DMS 273 (cell line): ENCODE measurements around the gene TAF1D.

Experiments used
- DNase-seq: peaks from one replicate; lab custom pipeline; 2025; ENCODE audit not compliant: unreplicated experiment; lab: John Stamatoyannopoulos, UW

The TAF1D gene

DNA sequence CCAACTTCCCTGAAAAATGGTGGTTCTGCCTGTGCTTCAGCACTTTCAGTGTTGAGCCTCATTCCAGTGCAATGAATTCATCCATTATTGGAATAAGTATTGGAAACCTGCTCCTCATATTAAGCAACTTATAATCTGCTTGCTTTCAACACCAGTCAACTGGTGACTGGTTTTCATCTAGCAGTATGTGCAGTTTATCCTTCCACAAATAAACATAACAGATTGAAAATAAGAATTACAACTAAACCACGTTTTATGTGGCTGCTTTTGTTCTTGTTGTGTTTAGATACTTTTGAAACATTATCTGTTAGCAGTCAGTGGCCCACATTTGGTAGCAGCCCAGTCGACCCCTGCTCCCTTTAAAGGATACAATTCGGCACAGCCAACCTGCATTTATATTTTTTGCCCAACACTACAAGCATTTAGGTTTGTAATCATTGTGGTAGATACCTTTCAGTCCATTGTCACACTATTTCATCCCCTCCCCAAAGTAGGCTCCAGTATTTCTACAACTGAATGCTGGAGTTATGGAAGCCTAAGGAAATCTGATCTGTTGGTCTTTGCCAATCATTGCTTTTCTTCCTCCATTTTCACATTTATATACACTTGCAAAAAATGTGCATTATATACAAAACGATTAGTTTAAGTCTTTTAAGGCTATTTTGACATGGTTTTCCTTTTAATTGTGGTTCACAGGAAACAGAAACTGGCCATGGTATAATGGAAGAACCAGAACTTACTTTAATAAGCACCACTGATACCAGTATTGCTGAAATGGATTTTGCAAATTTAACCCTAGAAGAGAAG is 13.1 kb downstream of the TAF1D start:
- peak; percentile 39 for DNase-seq

DNA sequence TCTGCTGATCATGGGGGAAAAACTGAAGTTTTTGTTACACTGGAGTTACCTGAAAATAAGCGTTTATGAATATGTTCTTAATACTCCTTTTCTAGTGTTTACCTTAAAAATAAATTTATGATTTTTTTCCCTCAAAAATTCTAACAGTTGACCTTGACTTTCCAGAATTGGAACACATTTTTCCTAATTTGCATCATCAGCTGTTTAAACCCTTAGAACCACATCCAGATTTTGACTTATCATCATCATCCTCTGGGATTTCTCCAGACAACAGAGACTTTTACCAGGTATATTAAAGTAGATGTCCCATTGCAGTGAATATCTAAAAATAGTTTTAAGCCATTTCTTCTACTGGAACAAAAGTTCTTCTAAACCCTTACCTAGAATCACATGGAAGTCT is 17.2 kb downstream of the TAF1D start:
- DNase-seq: no peak

DNA sequence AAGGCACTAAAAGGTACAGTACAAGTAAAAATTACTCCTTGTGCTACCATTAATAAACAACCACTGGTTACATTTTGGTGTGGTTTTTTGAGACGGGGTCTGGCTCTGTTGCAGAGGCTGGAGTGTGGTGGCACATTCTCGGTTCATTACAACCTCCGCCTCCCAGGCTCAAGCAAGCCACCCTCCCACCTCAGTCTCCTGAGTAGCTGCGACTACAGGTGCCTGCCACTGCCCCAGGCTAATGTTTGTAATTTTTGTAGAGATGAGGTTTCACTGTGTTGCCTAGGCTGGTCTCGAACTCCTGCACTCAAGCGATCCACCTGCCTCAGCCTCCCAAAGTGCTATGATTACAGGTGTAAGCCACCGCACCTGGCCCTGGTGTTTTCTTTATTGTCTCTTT is 20.8 kb downstream of the TAF1D start:
- DNase-seq: no peak

DNA sequence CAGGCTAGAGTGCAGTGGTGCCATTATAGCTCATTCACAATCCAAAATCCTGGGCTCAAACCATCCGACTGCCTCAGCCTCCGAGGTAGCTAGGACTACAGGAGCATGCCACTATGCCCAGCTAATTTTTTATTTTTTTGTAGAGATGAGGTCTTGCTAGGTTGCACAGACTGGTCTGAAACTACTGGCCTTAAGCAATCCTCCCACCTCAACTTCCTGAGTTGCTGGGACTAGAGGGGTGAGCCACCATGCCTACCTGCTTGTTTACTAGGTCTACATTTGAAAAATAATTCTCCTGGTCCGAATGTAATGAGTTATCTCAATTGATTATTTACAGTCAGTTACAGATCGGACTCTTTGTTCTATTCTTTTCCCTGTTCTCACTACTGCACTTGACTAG is 22.0 kb downstream of the TAF1D start:
- DNase-seq: no peak

DNA sequence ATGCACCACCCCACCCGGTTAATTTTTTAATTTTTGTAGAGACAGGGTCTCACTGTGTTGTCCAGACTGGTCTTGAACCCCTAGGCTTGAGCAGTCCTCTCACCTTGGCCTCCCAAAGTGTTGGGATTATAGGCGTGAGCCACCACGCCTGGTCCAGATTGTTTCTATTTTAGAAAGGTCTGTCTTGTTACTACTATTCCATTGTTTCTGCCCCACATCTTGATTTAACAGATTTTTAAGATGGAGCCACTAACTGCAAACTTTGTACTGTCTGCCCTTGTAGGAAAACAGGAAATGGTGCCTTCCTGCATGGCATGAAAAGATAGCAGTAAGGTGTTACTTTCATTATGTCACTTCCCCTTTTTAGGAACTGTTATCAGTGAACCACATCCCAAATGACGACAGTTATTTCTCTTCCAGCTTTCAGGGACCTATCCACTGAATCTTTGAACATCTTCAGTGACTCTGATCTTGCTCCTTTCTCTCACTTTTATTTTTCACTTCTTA is 23.2 kb downstream of the TAF1D start:
- DNase-seq: no peak

DNA sequence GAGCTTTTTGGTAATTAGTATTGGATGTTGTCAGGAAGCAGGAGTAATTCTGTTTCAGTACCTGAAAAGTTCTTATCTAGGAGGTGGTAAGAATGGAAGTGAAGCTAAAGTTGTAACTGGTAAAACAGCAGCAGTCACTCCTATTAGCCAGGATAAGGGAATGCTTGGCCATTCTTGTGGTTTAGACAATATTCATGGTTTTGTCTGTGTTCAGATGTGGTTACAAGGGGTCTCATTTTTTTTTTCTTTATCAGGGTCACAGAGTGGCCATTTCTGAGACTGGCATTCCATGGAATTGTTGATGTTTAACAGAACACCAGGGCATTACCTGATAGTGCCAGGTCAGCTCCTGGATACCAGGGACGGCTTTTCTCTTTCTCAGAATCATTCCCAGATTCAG is 23.8 kb downstream of the TAF1D start:
- no peak for DNase-seq

DNA sequence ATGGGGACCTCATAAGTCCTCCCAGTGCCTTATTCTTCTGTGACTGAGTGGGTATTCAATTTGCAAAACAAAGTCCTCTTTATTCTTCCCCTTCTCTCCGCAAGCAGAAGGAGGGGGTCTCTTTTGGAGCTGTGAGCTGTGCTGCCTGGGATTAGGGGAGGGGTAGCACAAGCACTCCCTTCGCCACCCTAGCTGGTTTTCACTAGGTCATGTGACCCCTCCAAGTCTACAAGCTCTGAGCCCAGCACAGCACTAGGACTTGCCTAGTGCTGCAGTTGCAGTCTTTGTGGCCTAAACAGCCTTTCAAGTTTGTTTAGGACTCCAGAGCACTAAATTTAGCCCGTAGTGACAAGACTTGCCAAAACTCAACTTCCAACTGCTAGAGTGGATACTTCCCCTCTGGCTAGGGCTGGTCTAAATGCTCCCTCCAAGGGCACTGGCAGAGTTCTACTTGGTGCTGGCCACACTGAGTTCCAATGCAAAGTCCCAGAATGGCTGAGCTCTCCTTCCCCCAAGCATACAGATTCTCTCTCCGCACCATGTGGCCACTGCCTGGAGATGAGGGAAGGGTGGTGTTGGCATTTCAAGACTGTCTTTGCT is 25.4 kb downstream of the TAF1D start:
- DNase-seq: no peak

DNA sequence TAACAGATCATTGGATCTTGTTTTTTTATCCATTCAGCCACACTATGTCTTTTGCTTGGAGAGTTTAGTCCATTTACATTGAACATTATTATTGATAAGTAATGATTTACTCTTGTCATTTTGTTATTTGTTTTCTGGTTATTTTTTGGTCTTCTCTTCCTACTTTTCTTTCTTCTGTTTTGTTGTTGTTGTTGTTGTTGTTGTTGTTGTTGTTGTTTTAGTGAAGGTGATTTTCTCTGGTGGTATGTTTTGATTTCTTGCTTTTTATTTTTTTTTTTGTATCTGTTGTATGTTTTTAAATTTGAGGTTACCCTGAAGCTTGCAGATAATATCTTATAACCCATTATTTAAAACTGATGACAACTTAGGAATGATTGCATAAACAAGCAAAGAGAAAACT is 28.6 kb downstream of the TAF1D start:
- DNase-seq: no peak

DNA sequence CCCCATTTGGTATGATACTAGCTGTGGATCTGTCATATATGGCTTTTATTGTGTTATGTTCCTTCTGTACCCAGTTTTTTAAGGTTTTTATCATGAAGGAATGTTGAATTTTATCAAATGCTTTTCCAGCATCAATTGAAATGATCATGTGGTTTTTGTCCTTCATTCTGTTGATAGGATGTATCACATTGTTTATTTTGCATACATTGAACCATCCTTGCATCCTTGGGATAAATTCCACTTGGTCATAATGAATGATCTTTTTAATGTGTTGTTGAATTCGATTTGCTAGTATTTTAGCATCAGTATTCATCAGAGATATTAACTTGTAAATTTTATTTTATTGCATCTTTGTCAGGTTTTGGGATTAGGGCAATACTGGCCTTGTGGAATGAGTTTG is 31.1 kb downstream of the TAF1D start:
- no peak for DNase-seq

DNA sequence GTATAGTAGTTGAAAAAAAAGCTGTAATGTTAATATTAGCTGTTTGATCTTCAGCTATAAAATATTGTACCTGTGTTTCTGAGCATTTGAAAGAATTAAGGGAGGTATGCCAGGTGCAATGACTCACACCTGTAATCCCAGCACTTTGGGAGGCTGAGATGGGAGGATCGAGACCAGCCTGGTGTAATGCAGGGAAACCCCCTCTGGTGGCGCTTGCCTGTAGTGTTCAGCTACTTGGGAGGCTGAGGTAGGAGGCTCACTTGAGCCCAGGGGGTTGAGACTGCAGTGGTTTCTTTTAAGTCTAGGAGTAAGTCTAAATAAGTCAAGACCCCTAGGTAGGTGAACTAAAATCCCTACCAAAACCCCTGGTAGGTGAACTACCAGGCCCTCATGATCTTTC is 37.1 kb downstream of the TAF1D start:
- peak; percentile 1 for DNase-seq

DNA sequence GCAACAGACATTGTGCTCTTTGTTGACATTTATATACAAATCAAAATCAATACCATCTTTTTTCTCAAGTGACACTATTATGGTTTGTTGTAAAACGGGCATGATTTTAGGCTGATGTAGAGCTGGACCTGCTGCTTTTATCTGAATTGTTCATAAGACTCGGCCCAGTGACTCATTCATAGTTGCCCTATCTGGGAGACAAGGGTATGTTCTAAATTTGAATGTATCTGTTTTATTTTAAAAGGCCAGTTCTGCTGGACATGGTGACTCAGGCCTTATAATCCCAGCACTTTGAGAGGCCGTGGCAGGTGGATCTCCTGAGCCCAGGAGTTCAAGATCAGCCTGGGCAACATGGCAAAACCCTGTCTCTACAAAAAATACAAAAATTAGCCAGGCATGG is 40.5 kb downstream of the TAF1D start:
- DNase-seq: no peak

DNA sequence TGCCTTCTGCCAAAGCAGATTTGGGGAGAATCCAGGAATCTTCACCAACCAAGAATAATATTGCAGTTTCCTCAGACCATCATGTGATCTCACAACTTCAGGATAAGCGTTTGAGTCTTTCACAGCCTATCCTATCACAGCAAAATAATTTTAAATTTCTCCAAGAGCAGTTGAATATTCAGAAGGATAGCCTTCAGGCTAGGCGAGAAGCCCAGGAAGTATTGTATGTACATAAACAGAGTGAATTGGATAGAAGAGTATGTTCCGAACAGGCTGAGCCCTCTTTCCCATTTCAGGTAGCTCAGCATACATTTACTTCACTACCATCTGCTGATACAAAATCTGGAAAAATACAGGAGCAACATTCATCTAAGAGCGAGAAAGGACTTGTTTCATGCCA is 43.7 kb downstream of the TAF1D start:
- no peak for DNase-seq

DNA sequence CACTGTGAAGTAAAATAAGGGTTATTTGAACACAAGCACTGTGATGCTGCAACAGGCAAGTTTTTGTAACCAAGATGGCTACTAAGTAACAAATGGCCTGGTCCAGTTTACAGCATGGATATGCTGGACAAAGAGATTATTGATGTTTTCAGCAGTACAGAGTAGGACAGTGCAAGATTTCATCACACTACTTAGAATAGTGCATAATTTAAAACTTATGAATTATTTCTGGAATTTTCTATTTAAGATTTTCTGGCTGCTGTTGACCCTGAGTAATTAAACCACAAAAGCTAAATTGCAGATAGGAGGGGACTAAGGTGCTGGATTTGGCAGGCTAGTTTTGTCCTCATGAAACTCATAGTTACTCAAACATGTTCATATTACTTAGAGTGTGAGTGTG is 46.7 kb downstream of the TAF1D start:
- no peak for DNase-seq

DNA sequence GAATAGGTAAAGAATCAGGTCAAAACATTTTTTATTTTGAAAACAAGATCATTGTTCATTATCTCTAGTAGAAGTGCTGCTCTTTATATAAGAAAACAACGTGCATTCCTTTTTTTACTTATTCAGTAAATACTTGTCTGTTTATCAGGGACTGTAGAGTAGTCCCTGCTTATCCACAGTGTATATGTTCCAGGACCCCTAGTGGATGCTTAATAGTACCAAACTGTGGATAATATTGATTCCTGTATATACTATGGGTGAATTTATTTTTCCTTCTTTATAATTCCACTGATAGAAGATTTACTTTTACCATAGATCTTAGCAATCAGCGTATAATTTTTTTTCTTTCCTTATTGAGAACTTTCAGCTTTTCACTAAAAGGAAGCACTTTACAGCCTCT is 47.2 kb downstream of the TAF1D start:
- no peak for DNase-seq

DNA sequence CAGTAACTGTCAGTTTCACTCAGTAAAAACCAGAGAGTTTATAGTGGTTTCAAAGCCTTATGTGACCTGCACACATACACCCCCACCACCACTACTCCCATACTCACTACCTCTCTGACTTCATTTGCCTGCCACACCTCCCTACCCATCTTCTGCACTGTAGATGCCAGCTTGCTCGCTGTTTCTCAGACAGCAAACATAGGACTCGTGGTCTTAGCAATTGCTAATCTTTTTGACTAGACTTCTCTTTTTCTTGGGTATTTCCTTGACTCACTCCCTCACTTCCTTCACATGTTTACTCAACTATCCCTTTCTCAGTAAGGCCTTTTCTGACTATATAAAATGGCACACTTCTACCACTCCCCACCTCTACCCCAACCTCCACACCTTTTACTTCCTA is 52.1 kb downstream of the TAF1D start:
- DNase-seq: no peak

DNA sequence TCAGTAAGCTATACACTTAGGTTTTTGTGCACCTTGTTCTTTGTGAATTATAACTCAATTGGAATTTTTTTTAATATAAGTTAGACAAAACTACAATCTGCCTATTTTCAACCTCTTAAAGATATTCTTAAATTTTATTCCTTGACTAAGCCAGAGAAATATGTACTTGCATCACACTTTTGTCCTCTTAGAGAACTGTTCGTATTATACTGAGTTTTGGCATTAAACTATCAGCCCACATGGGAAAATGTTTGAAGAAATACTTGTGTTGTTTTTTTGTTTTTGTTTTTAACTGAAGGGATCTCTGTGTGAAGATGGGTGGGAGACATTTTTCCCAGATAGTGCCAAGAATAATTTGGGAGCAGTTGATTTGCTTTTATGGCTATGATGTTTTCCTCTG is 54.5 kb downstream of the TAF1D start:
- no peak for DNase-seq

DNA sequence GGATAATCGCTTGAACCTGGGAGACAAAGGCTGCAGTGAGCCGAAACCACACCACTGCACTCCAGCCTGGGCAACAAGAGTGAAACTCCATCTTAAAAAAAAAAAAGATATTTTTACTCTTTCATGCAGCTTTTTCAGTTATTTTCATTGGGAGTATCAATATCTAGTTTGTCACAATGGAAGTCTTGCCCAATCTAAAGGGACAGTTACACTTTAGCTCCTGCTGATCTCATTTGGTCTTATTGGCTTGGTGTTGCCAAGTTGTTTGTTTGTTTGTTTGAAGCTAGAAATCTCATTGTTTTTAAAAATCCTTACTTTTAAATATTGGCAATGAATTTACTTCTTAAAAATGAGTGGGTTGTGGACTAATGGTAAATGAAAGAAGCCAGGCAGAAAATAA is 55.1 kb downstream of the TAF1D start:
- DNase-seq: no peak
